KBM-7 (cell line): ENCODE measurements around the gene TMEM45A.
"Not testable (repeated sequence)": the region's sequence is repeated elsewhere in the genome, so short reads cannot be mapped to it uniquely, and the experiment has no call there.

ENCODE experiments used
- DNase-seq: peaks from one replicate; pipeline ENCODE4 v3.0.0-alpha.2; 2015
- in situ Hi-C: fragments of 300-500 bp; cut with MboI; formaldehyde crosslinking; loops from 2 replicates; pipeline ENCODE4 v1.14.3; 2020; ENCODE audit warnings: low sequenced_read_pairs, low pct_unique_long_range_greater_than_20kb, mixed read lengths

TMEM45A gene

GRCh38 chr3:100526613-100527346, 34.4 kb downstream of the TMEM45A start:
- DNase-seq = no peak
- in situ Hi-C loops = no loop called here

GRCh38 chr3:100527347-100527735, 34.9 kb downstream of the TMEM45A start:
- DNase-seq = no peak
- in situ Hi-C loops = no loop called here

- DNase-seq = no peak
- in situ Hi-C loops = no loop called here
Observed at GRCh38 chr3:100531093-100531492, 38.7 kb downstream of the TMEM45A start.

GRCh38 chr3:100532411-100532810, 40.0 kb downstream of the TMEM45A start:
- in situ Hi-C loops = no loop called here
- DNase-seq = no peak

GRCh38 chr3:100533176-100533575, 40.8 kb downstream of the TMEM45A start:
- DNase-seq = no peak
- in situ Hi-C loops = no loop called here

- in situ Hi-C loops = no loop called here
- no peak for DNase-seq
Observed at GRCh38 chr3:100535610-100535943, 43.2 kb downstream of the TMEM45A start.

- in situ Hi-C loops = no loop called here
- DNase-seq = no peak
Observed at GRCh38 chr3:100536093-100536492, 43.7 kb downstream of the TMEM45A start.

- DNase-seq = no peak
Observed at GRCh38 chr3:100537646-100538338, 45.4 kb downstream of the TMEM45A start.

GRCh38 chr3:100538339-100538706, 45.9 kb downstream of the TMEM45A start:
- DNase-seq = no peak
- in situ Hi-C loops = no loop called here

More at GRCh38 chr3:100537646-100538338, 45.4 kb downstream of the TMEM45A start:
- in situ Hi-C loops = no loop called here

GRCh38 chr3:100540791-100541334, 48.4 kb downstream of the TMEM45A start:
- in situ Hi-C loops = no loop called here
- no peak for DNase-seq

- DNase-seq, in situ Hi-C loops: not testable (repeated sequence)
Observed at GRCh38 chr3:100541428-100541827, 49.0 kb downstream of the TMEM45A start.

- DNase-seq = no peak
Observed at GRCh38 chr3:100545371-100545770, 53.0 kb downstream of the TMEM45A start.

GRCh38 chr3:100546020-100546744, 53.8 kb downstream of the TMEM45A start:
- DNase-seq = no peak
- in situ Hi-C loops = no loop called here

More at GRCh38 chr3:100545371-100545770, 53.0 kb downstream of the TMEM45A start:
- in situ Hi-C loops = no loop called here

- no peak for DNase-seq
- in situ Hi-C loops = no loop called here
Observed at GRCh38 chr3:100548053-100548452, 55.6 kb downstream of the TMEM45A start.

- no peak for DNase-seq
- in situ Hi-C loops = no loop called here
Observed at GRCh38 chr3:100553618-100554372, 61.4 kb downstream of the TMEM45A start.

- no peak for DNase-seq
- in situ Hi-C loops = no loop called here
Observed at GRCh38 chr3:100554373-100554676, 61.9 kb downstream of the TMEM45A start.

- no peak for DNase-seq
- in situ Hi-C loops = no loop called here
Observed at GRCh38 chr3:100556673-100557310, 64.4 kb downstream of the TMEM45A start.

- in situ Hi-C loops = no loop called here
- DNase-seq = no peak
Observed at GRCh38 chr3:100558233-100558632, 65.8 kb downstream of the TMEM45A start.

- no peak for DNase-seq
- in situ Hi-C loops = no loop called here
Observed at GRCh38 chr3:100560426-100560825, 68.0 kb downstream of the TMEM45A start.
